GM12878 (cell line): ENCODE data around the gene POU3F3. TPM values are rescaled to one million over a fixed set of nuclear protein-coding genes. Genes with fewer than 3 reads are reported as not detected.

Experiments
- ATAC-seq: fragments of 200-7000 bp; cut with Tn5 transposase; 3 replicates; pipeline ENCODE4 v1.9.1; 2020; ENCODE audit warnings: mild to moderate bottlenecking, moderate library complexity
- BruUV-seq: library from RNA; stranded (reverse); fragments of 400-500 nt; replicated peaks from 2 replicates; lab custom pipeline; 2021; lab: Mats Ljungman, UMichigan
- CTCF ChIA-PET: fragments of 300-600 bp; sonication (Branson Sonifier 250); formaldehyde crosslinking; extraction: SDS; loops from one replicate; lab custom pipeline; 2021; ENCODE audit warnings: inconsistent platforms; lab: Yijun Ruan, JAX
- POLR2A ChIA-PET: fragments of 350-600 bp; formaldehyde crosslinking; extraction: SDS; loops from one replicate; lab custom pipeline; 2021; ENCODE audit warnings: inconsistent platforms; lab: Charles Lee
- RAD21 ChIA-PET: fragments of 300-600 bp; sonication (Branson Sonifier 250); formaldehyde crosslinking; loops from one replicate; lab custom pipeline; 2023; ENCODE audit warnings: antibody characterized with exemption; ENCODE audit not compliant: unreplicated experiment; lab: Charles Lee
- SMC1A ChIA-PET: fragments of 300-600 bp; sonication (Branson Sonifier 250); formaldehyde crosslinking; loops from one replicate; lab custom pipeline; 2023; ENCODE audit not compliant: unreplicated experiment, uncharacterized antibody; lab: Charles Lee
- DNase-seq: peaks from one replicate; pipeline ENCODE4 v3.0.0-alpha.2; 2011; ENCODE audit warnings: low read depth, low spot score
- FAIRE-seq: peaks from 3 replicates; lab custom pipeline; 2011; peaks lifted over from hg19 to GRCh38; lab: Jason Lieb, UNC
- H2AFZ ChIP-seq: 2 replicates; pipeline ENCODE4 v1.6.0; 2011; ENCODE audit warnings: low read depth, low read length, control low read depth; ENCODE audit not compliant: control insufficient read depth
- H3K27ac ChIP-seq: 2 replicates; pipeline ENCODE4 v1.5.1; 2011; ENCODE audit warnings: control low read depth; ENCODE audit not compliant: control insufficient read depth, insufficient read depth
- H3K27me3 ChIP-seq, 2 experiments: replicated peaks in 1 of 2; 2 replicates each; pipeline versions ENCODE4 v1.6.0 to v1.6.1; 2011; ENCODE audit warnings: low read length in 1 of 2; ENCODE audit not compliant: control insufficient read depth in 2 of 2, insufficient read depth in 2 of 2
- H3K36me3 ChIP-seq, 2 experiments: 2 replicates each; pipeline ENCODE4 v1.5.1; 2011; ENCODE audit warnings: low read length in 1 of 2; ENCODE audit not compliant: control insufficient read depth in 2 of 2, insufficient read depth in 2 of 2
- H3K4me1 ChIP-seq: 2 replicates; pipeline ENCODE4 v1.6.1; 2011; ENCODE audit warnings: mild to moderate bottlenecking, low read length, moderate library complexity, mixed read lengths; ENCODE audit not compliant: control insufficient read depth, insufficient read depth
- H3K4me2 ChIP-seq: 2 replicates; pipeline ENCODE4 v1.6.0; 2011; ENCODE audit warnings: control low read depth; ENCODE audit not compliant: control insufficient read depth, insufficient read depth
- H3K4me3 ChIP-seq: fragments of 200-600 bp; sonication (generic); 2 replicates; pipeline ENCODE4 v1.5.1; 2016
- H3K79me2 ChIP-seq: 2 replicates; pipeline ENCODE4 v1.6.0; 2011; ENCODE audit warnings: low read length; ENCODE audit not compliant: control insufficient read depth, insufficient read depth
- H3K9ac ChIP-seq: 2 replicates; pipeline ENCODE4 v1.8.0; 2011; ENCODE audit warnings: low read length, control low read depth, mixed read lengths; ENCODE audit not compliant: control insufficient read depth, insufficient read depth
- H3K9me3 ChIP-seq: replicated peaks from 3 replicates; pipeline ENCODE4 v1.5.1; 2011; ENCODE audit warnings: mild to moderate bottlenecking, low read length; ENCODE audit not compliant: control insufficient read depth, insufficient read depth
- H4K20me1 ChIP-seq: 2 replicates; pipeline ENCODE4 v1.6.0; 2011; ENCODE audit not compliant: control insufficient read depth, insufficient read depth
- ASH2L ChIP-seq: fragments of 300-600, 200-600 bp; sonication (generic); IDR thresholded peaks from 2 replicates; pipeline ENCODE4 v1.6.1; 2017; ENCODE audit warnings: low read depth, mild to moderate bottlenecking, borderline replicate concordance
- BACH1 ChIP-seq: fragments of 450-650 bp; IDR thresholded peaks from 2 replicates; pipeline ENCODE4 v1.6.1; 2017; ENCODE audit warnings: mild to moderate bottlenecking, borderline replicate concordance
- BHLHE40 ChIP-seq, 2 experiments: fragments of 450-650 bp in 1 of 2; IDR thresholded peaks; 2 replicates each; pipeline ENCODE4 v1.6.1; 2011 to 2017; ENCODE audit warnings: low read depth in 2 of 2, borderline replicate concordance in 1 of 2, improper control_type of control experiment in 1 of 2, low read length in 1 of 2, mild to moderate bottlenecking in 1 of 2
- BMI1 ChIP-seq: fragments of 450-650 bp; IDR thresholded peaks from 2 replicates; pipeline ENCODE4 v1.6.1; 2016; ENCODE audit warnings: mild to moderate bottlenecking, moderate library complexity, borderline replicate concordance
- CEBPB ChIP-seq, 2 experiments: fragments of 150-350 bp in 1 of 2; IDR thresholded peaks; 2 replicates each; pipeline ENCODE4 v1.6.1; 2012 to 2014; ENCODE audit warnings: low read depth in 2 of 2, low read length in 2 of 2, borderline replicate concordance in 1 of 2, inconsistent platforms in 1 of 2
- CHD4 ChIP-seq: fragments of 200-600 bp; sonication (generic); IDR thresholded peaks from 2 replicates; pipeline ENCODE4 v1.6.1; 2016; ENCODE audit warnings: mild to moderate bottlenecking
- FOS ChIP-seq: IDR thresholded peaks from 3 replicates; pipeline ENCODE4 v1.6.1; 2011; ENCODE audit warnings: borderline replicate concordance; ENCODE audit not compliant: insufficient read length; ENCODE audit errors: extremely low read depth
- FOXK2 ChIP-seq: fragments of 450-650 bp; IDR thresholded peaks from 2 replicates; pipeline ENCODE4 v1.6.1; 2017; ENCODE audit warnings: mild to moderate bottlenecking, moderate library complexity
- FOXM1 ChIP-seq: IDR thresholded peaks from 2 replicates; pipeline ENCODE4 v1.6.1; 2012; ENCODE audit warnings: low read depth, mild to moderate bottlenecking, inconsistent platforms, low read length, moderate library complexity
- GATAD2B ChIP-seq: fragments of 450-650 bp; conservative IDR thresholded peaks from 2 replicates; pipeline ENCODE4 v1.6.1; 2017; ENCODE audit warnings: low read depth, mild to moderate bottlenecking, moderate library complexity
- MAX ChIP-seq: IDR thresholded peaks from 2 replicates; pipeline ENCODE4 v1.6.1; 2012; ENCODE audit warnings: low read depth, low read length, improper control_type of control experiment
- MTA2 ChIP-seq: fragments of 450-650 bp; IDR thresholded peaks from 2 replicates; pipeline ENCODE4 v1.6.1; 2016; ENCODE audit warnings: low read depth, mild to moderate bottlenecking, moderate library complexity
- SIN3A ChIP-seq: IDR thresholded peaks from 2 replicates; pipeline ENCODE4 v1.6.1; 2012; ENCODE audit warnings: low read depth, low read length, improper control_type of control experiment
- SMAD1 ChIP-seq: fragments of 450-650 bp; IDR thresholded peaks from 2 replicates; pipeline ENCODE4 v1.6.1; 2018; ENCODE audit warnings: mild to moderate bottlenecking, low read depth; ENCODE audit not compliant: partially characterized antibody
- SUZ12 ChIP-seq: fragments of 200-600 bp; sonication (generic); IDR thresholded peaks from one replicate; pipeline ENCODE4 v1.6.1; 2018; ENCODE audit warnings: antibody characterized with exemption, mild to moderate bottlenecking; ENCODE audit not compliant: unreplicated experiment
- USF1 ChIP-seq: IDR thresholded peaks from 2 replicates; pipeline ENCODE4 v1.6.1; 2011; ENCODE audit warnings: borderline replicate concordance, low read depth, mild to moderate bottlenecking, moderate library complexity, mixed read lengths, low read length; ENCODE audit not compliant: insufficient read depth; ENCODE audit errors: extremely low read length
- WGBS: methylation state at CpG from one replicate; pipeline ENCODE4 v1.1.6; 2016; ENCODE audit warnings: low lambda C conversion rate; ENCODE audit not compliant: insufficient replicate concordance, insufficient coverage; ENCODE audit errors: missing lambda C conversion rate; 5-methylcytosine and 5-hydroxymethylcytosine counted together
- in situ Hi-C: fragments of 300-500 bp; cut with MboI; formaldehyde crosslinking; loops from 9 replicates; pipeline ENCODE4 v1.14.3; 2018; ENCODE audit warnings: mixed read lengths
- intact Hi-C: fragments of 100-400 bp; cut with micrococcal nuclease; formaldehyde crosslinking; loops from one replicate; pipeline ENCODE4 v1.14.2; 2022; ENCODE audit not compliant: unreplicated experiment
- polyA plus RNA-seq, 11 experiments: library from polyadenylated mRNA; depleted of rRNA in 4 of 11; unstranded in 6 of 11; stranded (reverse) in 5 of 11; fragments of >200 nt; fragmentation: Nextera tagmentation in 4 of 11; fragmentation: Illumina TruSeq in 1 of 11; extraction: Ambion mirVana in 4 of 11; extraction: Trizol in 1 of 11; gene quantifications; 1 replicate in 1 of 11; 2 replicates in 10 of 11; pipeline versions ENCODE4 v1.2.1 to v1.2.3, GENCODE V29; 2011 to 2016; ENCODE audit warnings: inconsistent platforms in 2 of 11, missing spikeins in 2 of 11, low read depth in 1 of 11
- total RNA-seq, 4 experiments: library from RNA; depleted of rRNA in 3 of 4; stranded (reverse); fragments of >200 nt in 3 of 4; fragmentation: Illumina TruSeq in 1 of 4; extraction: Trizol in 1 of 4; gene quantifications; 2 replicates each; pipeline versions ENCODE4 v1.2.1 to v1.2.3, GENCODE V29; 2013 to 2021

Gene POU3F3
- total and polyA plus RNA-seq, 10 of the 15 experiments (the other 5 are each of a cell fraction or from before 2014, with no cell fraction given): not detected

GRCh38 chr2:104856086-104856972 lies 2.4 kb downstream of the POU3F3 start:
- CTCF ChIA-PET: no interaction called here
- WGBS: 60% methylated on average over 42 of the region's 106 CpGs
- Histone ChIP-seq H3K79me2 (no peaks in the 10 kb centered on the region), H3K27me3 (peaks cover 11 to 18% of the 10 kb centered on the region in 2 experiments), H3K9me3 (peaks cover 4% of the 10 kb centered on the region; the same call in 1 of the 3 replicates), H3K36me3 (no peaks in the 10 kb centered on the region), H3K27ac (no peak overlapping the region), H3K9ac (no peak overlapping the region), H3K4me1 (no peaks in the 10 kb centered on the region), H3K4me2 (peak overlapping the region; percentile 48; the same call in 1 of the 2 replicates), H4K20me1 (no peaks in the 10 kb centered on the region), H3K4me3 (no peak overlapping the region), H2AFZ (0 out of 2 replicates have a peak overlapping the region, but pooled peaks have one; percentile 34)
- POLR2A ChIA-PET: no interaction called here
- intact Hi-C loops (no loop called here), in situ Hi-C loops (loop anchor here (25.0 kb wide), 1 partner anchor 819 kb away; no protein-coding TSS in a partner anchor)
- DNase-seq (no peak), ATAC-seq (no peak), FAIRE-seq (no peak)
- BruUV-seq: no TSS peak
- RAD21 ChIA-PET: no interaction called here
- SMC1A ChIA-PET: no interaction called here
- TF ChIP-seq USF1 (no peak), SUZ12 (peak; percentile 51)

GRCh38 chr2:104856973-104857261 lies 3.0 kb downstream of the POU3F3 start:
- Histone ChIP-seq H3K27me3 (peaks cover 13 to 18% of the 10 kb centered on the region in 2 experiments), H3K4me2 (peak overlapping the region; percentile 82), H3K4me3 (0 out of 2 replicates have a peak overlapping the region, but pooled peaks have one; percentile 44), H3K27ac (no peak overlapping the region), H3K79me2 (no peaks in the 10 kb centered on the region), H2AFZ (peak overlapping the region; percentile 60), H3K4me1 (no peaks in the 10 kb centered on the region), H3K9me3 (peaks cover 4% of the 10 kb centered on the region; the same call in 1 of the 3 replicates), H3K9ac (no peak overlapping the region), H3K36me3 (no peaks in the 10 kb centered on the region), H4K20me1 (no peaks in the 10 kb centered on the region)
- no peak for DNase-seq
- CTCF ChIA-PET: no interaction called here
- no peak for FAIRE-seq
- ATAC-seq: no peak; the same call in 2 of the 3 replicates
- SMC1A ChIA-PET: no interaction called here
- intact Hi-C loops: no loop called here
- 2% methylated on average over 6 of the region's 41 CpGs for WGBS
- POLR2A ChIA-PET: no interaction called here
- RAD21 ChIA-PET: no interaction called here
- BruUV-seq: no TSS peak
- in situ Hi-C loops: loop anchor here (25.0 kb wide), 1 partner anchor 820 kb away; no protein-coding TSS in a partner anchor
- TF ChIP-seq BACH1 (no peak), GATAD2B (no peak), CHD4 (no peak), CEBPB (IDR thresholded peaks at IDR 0.05; ENCODE audit: borderline replicate concordance in 1 of 2, low read depth in 2 of 2, low read length in 2 of 2) (no peak), SIN3A (no peak), BMI1 (no peak), MTA2 (no peak), FOS (no peak), ASH2L (no peak), BHLHE40 (IDR thresholded peaks at IDR 0.05; ENCODE audit: borderline replicate concordance in 1 of 2, low read depth in 2 of 2, low read length in 1 of 2) (no peak), FOXK2 (no peak), SMAD1 (no peak), FOXM1 (no peak), MAX (no peak)
